GM12873 (cell line): ENCODE results near the gene DOCK4.

ENCODE experiments used
- CTCF ChIP-seq: IDR thresholded peaks from 2 replicates; pipeline ENCODE4 v1.5.1; 2012; ENCODE audit warnings: low read depth, mild to moderate bottlenecking, moderate library complexity, low read length, control low read depth; ENCODE audit not compliant: insufficient read depth; ENCODE audit errors: missing control alignments

The DOCK4 gene

DNA sequence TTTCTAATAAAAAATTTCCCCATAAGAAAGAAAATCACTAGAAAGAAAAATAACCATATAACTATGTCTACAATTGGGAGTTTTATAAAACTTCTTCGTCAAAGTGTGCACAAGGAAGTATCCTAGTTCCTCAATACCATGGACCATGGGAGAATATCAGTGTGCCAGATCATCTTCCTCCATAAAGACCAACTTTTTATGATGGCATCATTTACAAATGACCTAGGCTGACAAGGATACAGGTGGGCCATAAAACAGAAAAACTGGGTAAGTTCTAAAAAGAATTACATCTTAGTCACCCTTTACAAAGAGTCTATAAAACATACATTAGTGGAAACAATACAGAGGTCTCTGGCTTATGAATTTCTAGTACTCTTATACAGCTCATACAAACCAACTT is 303.2 kb downstream of the DOCK4 start:
- TF ChIP-seq CTCF: no peak

GRCh38 chr7:111900283-111900682 is 305.9 kb downstream of the DOCK4 start:
- TF ChIP-seq CTCF: no peak

GRCh38 chr7:111895049-111895448 is 311.1 kb downstream of the DOCK4 start:
- TF ChIP-seq CTCF: no peak

- TF ChIP-seq CTCF: no peak
Measured at GRCh38 chr7:111894518-111894917, 311.7 kb downstream of the DOCK4 start.

GRCh38 chr7:111893190-111893589 is 313.0 kb downstream of the DOCK4 start:
- no peak for TF ChIP-seq CTCF

DNA sequence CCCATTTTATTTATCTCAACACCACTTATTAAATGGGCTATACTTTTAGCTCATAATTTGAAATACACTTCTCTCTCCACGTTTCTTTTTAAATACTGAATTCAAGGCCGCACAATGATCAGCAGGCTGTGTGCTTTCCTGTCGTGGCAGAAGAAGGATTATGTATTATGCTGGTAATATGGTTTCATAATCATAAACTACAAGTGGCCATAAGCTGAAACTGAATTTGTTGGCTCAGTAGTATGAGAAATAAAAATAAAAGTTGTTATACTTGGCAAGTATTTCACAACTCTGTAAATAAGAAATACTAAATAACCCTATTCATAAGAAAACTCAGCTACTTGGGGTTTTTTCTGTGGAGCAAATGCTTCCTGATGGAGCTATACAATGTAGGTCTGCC is 313.6 kb downstream of the DOCK4 start:
- TF ChIP-seq CTCF: no peak

GRCh38 chr7:111887734-111888133 is 318.5 kb downstream of the DOCK4 start:
- no peak for TF ChIP-seq CTCF

GRCh38 chr7:111886233-111886632 is 320.0 kb downstream of the DOCK4 start:
- TF ChIP-seq CTCF: no peak
